Fibroblast of skin of left biceps (primary cell): ENCODE results near the gene ATP11A.

ENCODE experiments used
- DNase-seq, 2 experiments: peaks; one replicate each; pipeline ENCODE4 v3.0.0-alpha.2; 2013; ENCODE audit warnings: low read depth in 2 of 2

ATP11A gene

DNA sequence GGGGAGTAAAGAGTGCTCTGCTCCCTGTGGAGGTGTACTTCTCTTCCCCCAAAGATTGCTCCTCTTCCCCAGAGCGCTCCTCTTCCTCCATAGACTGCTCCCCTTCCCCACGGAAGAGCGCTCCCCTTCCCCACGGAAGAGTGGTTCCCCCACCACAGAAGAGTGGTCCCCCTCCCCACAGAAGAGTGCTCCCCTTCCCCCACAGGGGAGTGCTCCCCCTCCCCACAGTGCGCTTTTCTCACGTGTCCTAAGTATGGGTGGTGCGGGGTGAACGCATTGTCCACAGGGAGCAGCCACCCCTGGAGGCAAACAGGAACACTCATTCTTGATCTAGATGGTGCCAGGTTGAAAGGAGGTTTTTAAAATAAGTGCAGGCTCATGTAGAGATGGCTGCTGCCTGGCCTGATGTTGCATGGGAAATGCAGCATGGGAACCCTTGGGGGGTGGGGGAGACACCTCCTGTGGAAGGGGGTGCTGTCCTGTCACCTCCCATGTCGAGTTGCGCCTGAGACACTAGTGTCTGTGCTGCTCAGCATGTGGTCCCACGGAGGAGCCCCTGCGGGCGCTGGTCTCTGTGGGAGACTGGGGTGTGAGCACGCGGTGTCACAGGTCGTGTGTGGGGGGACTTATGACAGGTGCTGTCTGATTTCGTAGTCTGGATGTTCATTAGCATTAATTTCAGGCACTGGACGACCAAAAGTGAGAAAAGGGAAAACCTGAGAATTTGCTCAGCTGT lies 52.2 kb downstream of the ATP11A start:
- no peak for DNase-seq

DNA sequence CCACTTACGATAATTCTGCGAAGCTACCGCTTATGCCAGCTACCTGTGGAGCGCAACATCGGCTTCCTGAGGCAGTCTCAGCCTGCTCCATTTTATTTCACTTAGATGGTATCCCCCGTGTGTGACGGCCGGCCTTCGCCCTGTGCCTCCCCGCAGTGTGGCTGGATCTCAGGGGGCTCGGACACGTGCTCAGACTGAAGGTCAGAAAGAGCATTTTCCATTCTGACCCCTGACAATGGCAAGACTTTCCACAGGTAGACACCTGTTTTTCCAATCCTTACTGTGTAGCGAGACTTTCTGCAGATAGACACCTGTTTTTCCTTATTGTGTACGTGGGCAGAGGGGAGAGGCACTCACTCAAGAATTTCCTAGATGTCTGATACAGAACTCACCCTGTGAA lies 52.7 kb downstream of the ATP11A start:
- no peak for DNase-seq

DNA sequence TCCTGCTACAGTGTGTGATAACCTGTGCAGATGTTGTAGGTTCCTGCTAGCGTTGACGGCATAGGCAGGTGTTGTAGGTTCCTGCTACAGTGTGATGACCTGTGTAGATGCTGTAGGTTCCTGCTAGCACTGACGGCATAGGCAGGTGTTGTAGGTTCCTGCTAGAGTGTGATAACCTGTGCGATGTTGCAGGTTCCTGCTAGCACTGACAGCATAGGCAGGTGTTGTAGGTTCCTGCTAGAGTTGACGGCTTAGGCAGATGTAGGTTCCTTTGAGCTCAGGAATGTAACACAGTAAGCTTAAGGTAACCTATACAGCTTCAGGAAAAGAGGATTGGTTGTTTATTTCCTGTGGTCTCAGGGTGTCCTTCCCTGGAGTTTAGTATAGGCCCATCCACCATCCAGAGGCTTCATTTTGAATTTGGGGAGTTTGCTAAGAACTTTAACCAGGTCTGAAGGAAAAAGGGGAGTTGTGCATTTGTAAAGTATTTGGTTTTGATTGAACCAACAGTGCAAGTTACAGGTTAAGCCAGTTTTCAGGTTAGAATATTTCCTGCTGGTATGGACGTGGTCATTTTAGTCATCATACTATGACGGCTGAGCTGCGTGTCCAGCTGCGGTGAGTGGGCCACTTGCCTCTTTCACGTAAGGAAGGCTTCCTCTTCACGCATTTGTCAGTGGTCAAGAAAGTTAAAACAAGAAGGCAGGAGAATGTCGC lies 53.8 kb downstream of the ATP11A start:
- no peak for DNase-seq

DNA sequence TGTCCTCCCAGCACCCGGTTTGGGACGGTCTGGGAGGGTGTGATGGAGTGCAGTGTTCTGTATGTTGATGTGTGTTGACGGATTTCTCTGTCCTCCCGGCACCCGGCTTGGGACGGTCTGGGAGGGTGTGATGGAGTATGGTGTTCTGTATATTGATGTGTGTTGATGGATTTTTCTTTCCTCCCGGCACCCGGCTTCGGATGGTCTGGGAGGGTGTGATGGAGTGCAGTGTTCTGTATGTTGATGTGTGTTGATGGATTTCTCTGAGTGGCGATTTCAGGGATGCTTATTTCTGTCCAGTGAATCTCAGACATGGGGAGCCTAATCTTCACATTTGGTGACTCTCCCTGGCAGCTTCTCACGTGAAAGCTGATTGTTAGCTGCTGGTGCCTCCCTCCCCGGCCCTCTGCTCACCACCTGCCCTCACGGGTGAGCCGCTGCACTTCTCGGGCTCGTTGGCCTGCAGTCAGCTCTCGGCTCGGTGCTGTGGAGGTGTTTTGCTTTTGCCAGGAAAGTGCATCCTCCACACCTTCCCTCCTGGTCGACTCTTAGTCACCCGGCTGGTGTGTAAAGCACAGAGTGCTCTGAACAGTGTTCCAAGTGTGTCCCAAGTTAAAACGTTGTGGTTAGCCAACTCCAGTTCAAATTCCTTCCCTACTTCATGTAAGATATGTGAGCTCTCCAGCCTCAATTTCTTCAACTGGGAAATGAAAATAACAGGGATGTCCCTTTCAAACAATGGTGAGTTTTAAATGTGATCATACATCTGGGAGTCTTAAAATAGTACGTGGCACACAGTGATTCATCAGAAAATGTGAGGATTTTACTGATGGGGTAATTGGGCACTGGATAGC lies 54.6 kb downstream of the ATP11A start:
- DNase-seq = no peak

DNA sequence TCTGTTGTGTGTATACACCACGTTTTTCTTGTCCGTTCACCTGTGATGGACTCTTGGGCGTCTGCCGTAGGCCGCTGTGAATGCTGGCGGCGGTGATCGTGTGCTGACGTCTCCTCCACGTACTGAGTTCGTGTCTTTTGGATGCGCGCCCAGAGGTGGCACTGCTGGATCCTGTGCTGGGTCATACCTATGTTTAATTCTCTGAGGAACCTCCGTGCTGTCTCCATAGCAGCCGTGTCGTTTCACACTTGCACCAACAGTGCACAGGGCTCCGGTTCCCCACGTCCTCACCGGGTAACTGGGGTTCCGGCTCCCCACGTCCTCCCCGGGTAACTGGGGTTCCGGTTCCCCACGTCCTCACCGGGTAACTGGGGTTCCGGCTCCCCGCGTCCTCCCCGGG lies 56.2 kb downstream of the ATP11A start:
- DNase-seq = no peak

DNA sequence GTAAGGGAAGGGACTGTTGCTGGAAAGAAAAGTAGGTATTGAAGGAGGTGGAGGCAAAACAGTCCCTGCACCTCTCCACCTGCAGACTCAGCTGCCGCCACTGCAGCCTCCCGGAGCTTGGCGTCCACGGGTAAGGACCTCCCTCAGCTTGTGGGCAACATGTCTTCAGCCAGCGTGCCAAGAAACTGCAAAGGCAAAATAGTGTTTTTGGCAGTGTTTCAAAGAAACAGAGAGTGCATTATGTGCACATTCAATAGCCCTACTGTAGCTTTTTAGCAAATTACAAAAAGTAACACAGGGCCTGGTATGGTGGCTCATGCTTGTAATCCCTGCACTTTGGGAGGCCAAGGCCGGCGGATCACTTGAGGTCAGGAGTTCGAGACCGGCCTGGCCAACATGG lies 57.4 kb downstream of the ATP11A start:
- DNase-seq = no peak

DNA sequence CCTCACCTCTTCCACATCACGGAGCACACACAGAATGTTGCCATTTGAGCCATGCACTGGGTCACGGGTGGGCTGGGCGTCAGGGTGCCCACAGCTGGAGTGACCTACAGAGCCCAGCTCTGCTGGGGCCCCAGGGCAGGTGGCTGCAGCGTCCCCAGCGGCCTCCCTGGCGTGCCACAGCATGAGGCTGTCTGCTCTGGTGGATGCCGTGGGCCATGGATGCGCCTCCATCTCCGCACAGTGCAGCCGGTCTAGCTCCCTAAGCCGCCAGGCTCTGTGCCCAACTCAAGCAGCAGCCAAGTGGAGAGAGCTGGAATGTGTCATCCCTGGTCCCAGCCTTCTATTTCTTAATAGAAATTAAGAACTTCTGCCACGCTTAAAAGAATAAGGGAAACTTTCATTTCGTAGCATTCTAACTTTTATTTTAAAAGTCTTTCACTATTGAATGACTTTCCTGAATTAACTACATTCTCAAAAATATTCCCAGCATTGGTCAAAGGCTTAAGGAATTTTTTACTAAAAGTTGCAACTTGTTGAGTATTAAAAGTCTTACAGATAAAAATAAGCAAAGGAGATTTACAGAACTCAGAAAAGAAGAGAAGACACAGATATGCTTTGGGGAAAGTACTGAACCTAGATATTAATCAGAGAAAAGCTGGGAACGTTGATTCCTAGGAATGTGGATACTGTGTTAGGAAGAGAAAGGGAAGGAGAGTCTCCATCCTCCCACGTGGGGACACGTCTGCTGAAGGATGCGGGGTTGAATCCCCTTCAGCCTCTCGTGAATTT lies 59.3 kb downstream of the ATP11A start:
- no peak for DNase-seq

DNA sequence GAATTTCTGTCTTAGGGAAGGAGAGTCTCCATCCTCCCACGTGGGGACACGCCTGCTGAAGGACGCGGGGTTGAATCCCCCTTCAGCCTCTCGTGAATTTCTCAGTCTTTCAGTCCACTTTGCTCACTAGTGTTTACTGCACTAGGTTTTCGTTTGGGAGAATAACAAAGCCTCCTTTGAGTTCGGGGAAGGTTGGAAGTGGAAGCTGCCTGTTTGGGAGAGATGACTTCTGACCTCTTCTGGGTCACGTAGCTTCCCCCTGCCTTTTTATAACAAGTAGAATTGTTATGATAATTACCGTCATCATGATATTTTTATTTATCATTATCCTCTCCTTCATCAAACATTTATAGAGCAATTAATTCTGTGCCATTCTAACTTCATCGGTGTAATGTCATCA lies 60.7 kb downstream of the ATP11A start:
- no peak for DNase-seq

DNA sequence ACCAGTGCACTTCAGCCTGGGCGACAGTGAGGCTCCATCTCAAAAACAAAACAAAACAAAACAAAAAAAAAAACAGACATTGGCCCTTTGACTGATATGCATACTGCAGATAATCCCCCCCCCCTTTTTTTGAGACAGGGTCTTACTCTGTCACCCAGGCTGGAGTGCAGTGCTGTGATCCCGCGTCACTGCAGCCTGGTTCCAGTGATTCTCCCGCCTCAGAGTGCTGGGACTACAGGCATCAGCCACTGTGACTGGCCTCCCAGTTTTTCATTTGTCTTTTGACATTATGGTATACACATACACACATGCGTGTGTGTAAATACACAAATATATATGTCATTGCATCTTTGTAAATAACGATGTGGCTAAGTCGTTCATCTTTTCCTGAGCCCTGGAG lies 61.8 kb downstream of the ATP11A start:
- no peak for DNase-seq

DNA sequence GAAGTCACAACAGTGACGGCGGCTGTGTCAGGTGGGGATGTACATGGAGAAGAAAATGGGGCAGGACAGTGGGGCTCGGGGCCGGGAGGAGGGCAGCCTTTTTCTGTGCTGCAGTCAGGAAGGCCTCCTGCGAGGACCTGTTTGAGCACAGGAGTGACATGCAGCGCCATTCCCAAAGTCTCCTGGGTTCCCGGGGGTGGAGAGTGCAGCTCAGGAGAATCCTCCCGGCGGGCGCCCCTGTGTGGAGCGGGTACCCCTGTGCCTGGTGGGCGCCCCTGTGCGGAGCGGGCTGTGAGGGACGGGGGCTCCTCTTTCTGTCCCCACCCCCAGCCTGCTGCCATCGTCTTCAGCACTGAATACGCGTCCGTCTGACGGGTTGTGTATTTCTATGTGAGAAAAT lies 62.4 kb downstream of the ATP11A start:
- DNase-seq = no peak

DNA sequence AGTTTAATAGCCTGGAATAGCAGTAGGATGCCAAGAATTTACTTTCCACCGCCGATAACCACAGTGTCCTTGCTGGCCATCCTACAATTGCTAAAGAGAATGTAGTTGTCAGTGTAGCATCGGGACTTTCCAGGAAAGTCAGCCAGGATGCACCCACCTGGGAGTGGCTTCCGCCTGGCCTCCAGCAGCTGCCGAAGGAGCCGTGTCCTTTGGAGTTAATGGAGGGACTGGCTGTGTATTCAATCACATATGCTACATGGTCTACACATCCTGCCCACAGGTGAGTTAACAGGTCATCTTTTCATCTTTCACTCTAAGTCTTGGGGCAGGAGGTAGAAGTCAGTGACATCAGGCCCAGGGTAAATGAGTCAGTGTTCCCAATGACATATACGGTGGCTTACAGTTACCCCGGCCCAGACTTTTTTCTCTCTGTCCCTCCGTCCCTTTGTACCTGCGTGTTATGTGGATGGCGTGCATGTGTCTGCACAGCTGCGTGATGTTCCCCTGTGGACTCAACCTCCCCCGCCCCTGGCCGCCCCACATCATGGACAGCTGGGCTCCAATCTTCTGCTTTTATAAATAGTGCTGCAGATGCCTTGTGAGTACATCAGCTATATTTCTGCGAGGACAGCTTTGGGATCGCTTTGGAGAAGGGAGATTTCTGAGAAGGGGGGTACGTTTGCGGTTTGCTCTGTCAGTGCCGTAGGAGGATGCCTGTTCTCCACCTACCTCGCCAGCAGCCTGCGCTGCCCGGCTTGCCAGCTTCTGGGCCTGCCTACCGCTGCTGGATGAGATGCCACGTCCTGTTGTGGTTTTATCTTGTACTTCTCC lies 63.1 kb downstream of the ATP11A start:
- DNase-seq = no peak

DNA sequence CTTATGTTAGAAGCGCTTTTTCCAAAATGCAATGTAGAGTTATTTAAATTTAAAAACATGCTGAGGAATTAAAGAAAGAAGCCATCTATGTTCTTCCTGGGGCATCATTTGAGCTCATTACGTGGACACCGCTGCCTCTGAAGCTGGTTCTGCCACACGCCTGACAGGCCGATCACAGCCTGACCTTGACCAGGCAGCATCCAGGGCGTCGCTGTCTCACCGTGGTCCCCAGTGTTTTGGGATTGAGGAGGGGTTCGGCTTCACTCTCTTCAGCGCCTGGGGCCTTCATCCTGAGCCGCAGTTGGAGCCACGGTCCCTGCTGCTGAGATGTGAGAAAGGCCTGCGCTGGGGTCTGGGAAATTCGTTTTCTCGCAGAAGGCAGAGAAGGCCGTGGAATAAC lies 64.0 kb downstream of the ATP11A start:
- DNase-seq = no peak

DNA sequence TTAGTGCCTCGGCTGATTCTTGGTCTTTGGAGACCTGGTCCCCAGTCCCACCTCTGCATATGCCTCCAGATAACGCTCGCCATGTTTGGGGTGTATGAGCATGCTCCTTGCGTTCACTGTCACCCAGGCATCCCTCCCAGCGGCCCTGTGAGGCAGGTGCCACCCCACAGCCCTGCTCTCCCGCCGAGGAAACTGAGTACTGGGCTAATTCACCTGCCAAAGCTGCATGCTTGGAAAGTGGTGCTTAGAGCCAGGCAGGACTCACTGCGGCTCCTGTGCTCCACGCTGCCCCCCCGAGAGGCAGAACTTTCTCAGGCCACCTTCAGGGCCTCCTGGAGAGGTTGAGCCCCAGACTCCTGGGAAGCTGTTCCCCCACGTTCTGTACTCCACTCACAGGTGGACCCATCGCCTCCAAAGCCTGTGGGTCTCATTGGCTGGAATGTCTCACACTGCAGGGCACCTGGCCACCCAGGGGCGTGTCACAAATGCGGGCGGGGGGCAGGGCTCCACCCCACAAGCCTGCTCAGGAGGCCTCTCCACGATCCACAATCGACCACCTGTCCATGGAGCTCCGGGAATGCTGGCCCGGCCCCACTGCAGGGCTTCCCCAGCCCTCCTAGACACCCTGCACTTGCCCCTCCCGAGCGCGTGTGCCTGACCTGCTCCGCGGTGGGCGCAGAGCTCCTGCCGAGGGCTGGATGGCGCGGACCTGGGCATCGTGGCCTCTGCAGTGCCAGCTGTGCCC lies 64.6 kb downstream of the ATP11A start:
- DNase-seq = no peak

DNA sequence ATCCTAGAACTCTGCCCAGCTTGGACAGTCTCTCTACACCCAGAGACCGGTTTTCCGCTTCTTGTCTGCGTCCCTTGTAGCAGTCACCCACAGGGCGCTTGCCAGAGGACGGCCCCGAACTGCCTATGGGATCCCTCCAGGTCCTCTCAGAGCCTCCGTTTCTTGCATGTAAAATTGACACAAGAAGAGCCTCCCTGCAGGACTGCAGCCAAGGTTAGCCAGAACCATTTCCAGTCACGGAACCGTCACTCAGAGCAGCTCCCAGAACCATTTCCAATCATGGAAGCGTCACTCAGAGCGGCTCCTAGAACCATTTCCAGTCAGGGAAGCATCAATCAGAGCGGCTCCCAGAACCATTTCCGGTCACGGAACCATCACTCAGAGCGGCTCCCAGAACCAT lies 65.5 kb downstream of the ATP11A start:
- DNase-seq = no peak

DNA sequence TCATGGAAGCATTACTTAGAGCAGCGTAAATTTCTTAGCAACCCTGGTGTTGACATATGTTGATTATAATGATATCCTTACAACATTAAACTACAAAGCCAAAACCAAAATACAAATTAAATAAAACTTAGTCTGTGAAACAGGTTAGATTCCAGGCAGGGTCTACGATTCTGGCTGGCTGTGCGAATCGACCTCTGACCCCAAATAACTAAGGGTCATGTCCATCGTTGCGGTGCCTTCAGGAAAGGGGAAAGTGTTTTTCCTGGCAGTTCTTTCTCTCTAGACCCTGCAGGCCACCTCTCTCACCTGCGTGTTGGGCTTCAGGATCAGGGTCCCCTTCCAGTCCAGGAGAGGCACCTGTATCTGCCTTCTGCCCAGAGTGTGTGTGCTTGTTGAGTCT lies 66.2 kb downstream of the ATP11A start:
- DNase-seq = no peak

DNA sequence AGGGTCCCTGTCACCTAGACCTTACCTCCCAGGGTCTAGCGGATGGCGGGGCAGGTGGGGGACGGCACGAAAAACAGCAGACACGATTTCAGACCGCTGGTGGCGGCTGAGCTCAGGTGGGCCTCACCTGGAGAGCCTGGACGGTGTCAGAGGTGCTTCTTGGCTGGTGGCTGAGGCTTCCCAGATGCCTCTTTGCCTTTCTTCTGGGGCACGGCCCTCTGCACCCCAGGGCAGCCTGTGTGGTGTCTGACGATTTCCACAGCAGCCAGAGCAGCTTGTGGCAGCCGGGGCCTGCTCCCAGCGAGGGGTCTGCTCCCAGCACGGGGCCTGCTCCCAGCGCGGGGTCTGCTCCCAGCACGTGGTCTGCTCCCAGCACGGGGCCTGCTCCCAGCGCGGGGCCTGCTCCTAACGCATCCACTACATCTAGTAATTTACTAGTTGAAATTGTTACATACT lies 66.7 kb downstream of the ATP11A start:
- DNase-seq = no peak

DNA sequence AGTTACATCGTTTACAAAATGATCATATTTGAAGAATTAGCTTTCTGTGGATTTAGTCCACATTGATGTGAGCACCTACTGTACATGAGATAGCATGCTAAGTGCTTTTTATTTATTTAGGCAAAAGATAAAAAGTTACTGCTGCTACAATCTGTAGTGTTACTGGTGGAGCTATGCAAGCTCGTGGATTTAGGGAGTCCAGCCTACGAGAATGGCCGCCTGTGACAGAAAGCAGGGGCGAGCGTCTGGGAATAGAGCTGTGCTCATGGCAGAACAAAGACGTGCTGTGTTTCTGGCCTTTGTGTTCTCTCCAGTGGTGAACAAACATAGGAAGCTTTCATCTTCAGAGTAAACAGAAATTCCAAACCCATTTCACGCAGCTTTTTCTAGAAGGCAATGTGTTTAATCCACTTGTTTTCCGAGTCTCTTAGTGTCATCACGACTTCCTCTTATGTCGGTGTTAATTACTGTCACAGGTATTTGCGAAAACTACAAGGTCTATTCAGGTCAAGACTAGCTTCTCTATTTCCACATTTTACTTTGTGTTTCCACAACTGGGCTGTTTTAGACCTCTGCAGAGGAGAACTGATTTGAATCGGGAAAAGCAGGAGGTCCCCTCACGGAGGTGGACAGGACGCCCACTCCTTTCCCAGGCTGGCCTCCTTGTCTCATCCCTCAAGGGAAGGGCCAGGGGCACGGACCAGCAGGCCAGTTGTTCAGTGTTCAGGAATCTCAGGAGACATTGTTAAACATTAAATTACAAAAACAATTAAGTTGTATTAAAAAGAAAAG lies 67.3 kb downstream of the ATP11A start:
- DNase-seq = no peak

DNA sequence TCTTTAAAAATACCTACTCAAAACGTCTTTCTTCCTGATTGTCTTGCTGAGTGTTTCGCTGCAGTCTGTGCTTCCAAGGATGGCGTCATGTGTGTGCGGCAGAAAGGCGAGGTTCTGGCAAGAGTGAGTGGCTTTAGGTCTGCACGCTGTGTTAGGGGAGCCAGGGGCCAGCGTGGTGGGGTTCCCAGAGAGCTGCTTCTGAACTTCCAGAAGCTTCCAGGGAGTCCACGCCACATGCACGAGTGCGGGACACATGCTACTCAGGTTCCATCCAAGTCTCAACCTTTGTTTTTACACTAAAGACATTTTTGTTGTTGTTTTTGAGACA lies 67.9 kb downstream of the ATP11A start:
- DNase-seq = no peak

DNA sequence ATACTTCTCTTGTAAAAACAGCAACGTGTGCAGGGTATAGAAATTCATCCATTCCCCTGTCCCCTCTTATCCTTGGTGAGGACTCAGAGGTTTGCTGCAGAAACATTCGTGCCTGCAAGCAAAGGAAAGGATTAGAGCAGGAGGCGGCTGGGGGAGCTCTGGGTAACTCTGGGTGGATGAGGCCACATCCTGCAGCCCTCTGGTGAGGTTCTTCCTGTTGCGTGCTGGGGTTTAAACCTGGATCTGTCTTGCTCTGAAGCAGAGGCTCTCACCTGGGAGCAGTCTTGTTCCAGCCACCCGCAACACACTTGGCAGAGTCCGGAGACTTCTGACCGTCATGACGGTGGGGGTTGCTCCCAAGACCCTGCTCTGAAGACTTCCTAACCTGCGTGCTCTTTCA lies 69.2 kb downstream of the ATP11A start:
- DNase-seq = no peak

DNA sequence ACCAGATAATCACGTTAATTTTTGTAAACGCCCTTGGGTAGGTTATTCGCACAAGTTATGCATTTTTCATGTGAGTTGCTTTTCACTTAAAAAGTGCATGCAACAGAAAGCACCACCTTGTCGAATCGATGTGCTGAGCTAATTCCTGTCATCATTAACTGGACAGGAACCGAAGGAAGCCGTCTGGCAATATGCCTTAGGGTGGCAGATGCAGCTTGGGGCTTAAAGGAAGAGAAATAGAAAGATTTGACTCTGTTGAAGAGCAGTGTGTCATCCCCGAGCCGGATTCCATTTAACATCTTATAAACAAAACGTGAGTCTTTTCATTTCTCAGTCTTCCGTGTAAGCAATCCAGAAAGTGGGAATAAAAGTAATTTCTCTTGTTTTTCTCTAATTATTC lies 70.0 kb downstream of the ATP11A start:
- DNase-seq = no peak
